Left renal pelvis (tissue), 4 donors: ENCODE data around the gene ARHGEF38. TPM values are rescaled to one million over a fixed set of nuclear protein-coding genes. Genes with fewer than 3 reads are reported as not detected.

ENCODE experiments used
- DNase-seq, 4 donors: peaks; one replicate each; pipeline ENCODE4 v3.0.0-alpha.2; 2013; ENCODE audit warnings: low read depth in 4 of 4, low spot score in 3 of 4
- polyA plus RNA-seq, 4 donors: library from polyadenylated mRNA; unstranded; fragments of 120-200 nt; gene quantifications; one replicate each; pipeline ENCODE4 v1.2.1, GENCODE V29; 2013; ENCODE audit not compliant: insufficient read length in 4 of 4

The ARHGEF38 gene
- 1 to 10 TPM; 1.4 to 5.9 (median 5.5) TPM for polyA plus RNA-seq

- DNase-seq: peak in 2 of 4 donors; percentile 44 to 51
These were observed at the start of gene ARHGEF38 for GRCh38 chr4:105551965-105552746. Gene ARHGEF38 (plus strand): TSS chr4:105552620. CDS start chr4:105552766, 146 bp downstream.

GRCh38 chr4:105503484-105503883 is 48.9 kb upstream of the ARHGEF38 start:
- no peak for DNase-seq

- no peak for DNase-seq
These were observed 47.7 kb upstream of the ARHGEF38 start for GRCh38 chr4:105504744-105505143.

- no peak for DNase-seq
These were observed 43.1 kb upstream of the ARHGEF38 start for GRCh38 chr4:105509291-105509690.

GRCh38 chr4:105509714-105510113 is 42.7 kb upstream of the ARHGEF38 start:
- no peak for DNase-seq

GRCh38 chr4:105510245-105510644 is 42.2 kb upstream of the ARHGEF38 start:
- DNase-seq: no peak

GRCh38 chr4:105520819-105521790 is 31.3 kb upstream of the ARHGEF38 start:
- DNase-seq: peak in 3 of 4 donors; percentile 29 to 41 (median 31)

- DNase-seq: no peak
These were observed 25.8 kb upstream of the ARHGEF38 start for GRCh38 chr4:105526656-105527055.

- DNase-seq: no peak
These were observed 25.3 kb upstream of the ARHGEF38 start for GRCh38 chr4:105527081-105527480.

- DNase-seq: no peak
These were observed 15.8 kb upstream of the ARHGEF38 start for GRCh38 chr4:105536601-105537000.

- no peak for DNase-seq
These were observed 11.0 kb upstream of the ARHGEF38 start for GRCh38 chr4:105541420-105541819.

- no peak for DNase-seq
These were observed 10.4 kb upstream of the ARHGEF38 start for GRCh38 chr4:105542039-105542438.

- no peak for DNase-seq
These were observed 9.1 kb upstream of the ARHGEF38 start for GRCh38 chr4:105543346-105543745.

GRCh38 chr4:105543881-105544280 is 8.5 kb upstream of the ARHGEF38 start:
- DNase-seq: no peak

GRCh38 chr4:105544520-105545286 is 7.7 kb upstream of the ARHGEF38 start:
- no peak for DNase-seq

- no peak for DNase-seq
These were observed 6.3 kb upstream of the ARHGEF38 start for GRCh38 chr4:105546086-105546485.

GRCh38 chr4:105547769-105548168 is 4.7 kb upstream of the ARHGEF38 start:
- DNase-seq: no peak

GRCh38 chr4:105548483-105548882 is 3.9 kb upstream of the ARHGEF38 start:
- DNase-seq: no peak

- no peak for DNase-seq
These were observed 1.8 kb upstream of the ARHGEF38 start for GRCh38 chr4:105550641-105551040.

GRCh38 chr4:105555409-105555808 is 3.0 kb downstream of the ARHGEF38 start:
- peak in 1 of 4 donors; percentile 12 for DNase-seq

GRCh38 chr4:105556206-105556605 is 3.8 kb downstream of the ARHGEF38 start:
- DNase-seq: no peak
